ENCODE results near the gene ANO10.
A peak's percentile ranks its signal among the peaks of the same experiment; 100 is the strongest.

Gene ANO10

GRCh38 chr3:43373560-43373928, 248.3 kb downstream of the ANO10 start:
- FAIRE-seq, result no peak
- no peak for TF ChIP-seq POLR2A (IDR thresholded peaks at IDR 0.05; ENCODE audit: low read depth, low read length)

GRCh38 chr3:43372809-43373559, 248.8 kb downstream of the ANO10 start:
- FAIRE-seq (no peak), DNase-seq (ENCODE audit: insufficient read length, low spot score) (no peak)
- no peak for TF ChIP-seq POLR2A (IDR thresholded peaks at IDR 0.05; ENCODE audit: low read depth, low read length)

More at GRCh38 chr3:43373560-43373928, 248.3 kb downstream of the ANO10 start:
- peak; percentile 35 for DNase-seq (ENCODE audit: insufficient read length, low spot score)

- TF ChIP-seq POLR2A (IDR thresholded peaks at IDR 0.05; ENCODE audit: low read depth, low read length), result no peak
- FAIRE-seq (no peak), DNase-seq (ENCODE audit: insufficient read length, low spot score) (no peak)
Observed at GRCh38 chr3:43372007-43372740, 249.6 kb downstream of the ANO10 start.

GRCh38 chr3:43371494-43371893, 250.3 kb downstream of the ANO10 start:
- DNase-seq (ENCODE audit: insufficient read length, low spot score) (no peak), FAIRE-seq (no peak)
- no peak for TF ChIP-seq POLR2A (IDR thresholded peaks at IDR 0.05; ENCODE audit: low read depth, low read length)

- FAIRE-seq (no peak), DNase-seq (ENCODE audit: insufficient read length, low spot score) (no peak)
- TF ChIP-seq POLR2A (IDR thresholded peaks at IDR 0.05; ENCODE audit: low read depth, low read length), result no peak
Observed at GRCh38 chr3:43370293-43370980, 251.4 kb downstream of the ANO10 start.

- FAIRE-seq, result no peak
- TF ChIP-seq POLR2A (IDR thresholded peaks at IDR 0.05; ENCODE audit: low read depth, low read length), result no peak
- DNase-seq (ENCODE audit: insufficient read length, low spot score), result no peak
Observed at GRCh38 chr3:43369404-43370292, 252.2 kb downstream of the ANO10 start.

- no peak for TF ChIP-seq POLR2A (IDR thresholded peaks at IDR 0.05; ENCODE audit: low read depth, low read length)
- FAIRE-seq, result no peak
- no peak for DNase-seq (ENCODE audit: insufficient read length, low spot score)
Observed at GRCh38 chr3:43366885-43367284, 254.9 kb downstream of the ANO10 start.

GRCh38 chr3:43366481-43366880, 255.3 kb downstream of the ANO10 start:
- no peak for DNase-seq (ENCODE audit: insufficient read length, low spot score)
- no peak for FAIRE-seq
- TF ChIP-seq POLR2A (IDR thresholded peaks at IDR 0.05; ENCODE audit: low read depth, low read length), result no peak

- DNase-seq (ENCODE audit: insufficient read length, low spot score) (no peak), FAIRE-seq (no peak)
- no peak for TF ChIP-seq POLR2A (IDR thresholded peaks at IDR 0.05; ENCODE audit: low read depth, low read length)
Observed at GRCh38 chr3:43365601-43366305, 256.1 kb downstream of the ANO10 start.

- TF ChIP-seq POLR2A (IDR thresholded peaks at IDR 0.05; ENCODE audit: low read depth, low read length), result no peak
- DNase-seq (ENCODE audit: insufficient read length, low spot score), result no peak
- no peak for FAIRE-seq
Observed at GRCh38 chr3:43364926-43365325, 256.9 kb downstream of the ANO10 start.

GRCh38 chr3:43364494-43364893, 257.3 kb downstream of the ANO10 start:
- no peak for TF ChIP-seq POLR2A (IDR thresholded peaks at IDR 0.05; ENCODE audit: low read depth, low read length)
- FAIRE-seq, result no peak
- no peak for DNase-seq (ENCODE audit: insufficient read length, low spot score)

GRCh38 chr3:43363621-43364266, 258.1 kb downstream of the ANO10 start:
- DNase-seq (ENCODE audit: insufficient read length, low spot score) (no peak), FAIRE-seq (no peak)
- no peak for TF ChIP-seq POLR2A (IDR thresholded peaks at IDR 0.05; ENCODE audit: low read depth, low read length)

Data from H54 (cell line).